ENCODE data around the gene TRAFD1.
"Not testable (repeated sequence)": the region's sequence is repeated elsewhere in the genome, so short reads cannot be mapped to it uniquely, and the experiment has no call there.

Gene TRAFD1

GRCh38 chr12:112115259-112116045 is 9.9 kb upstream of the TRAFD1 start:
- no peak for DNase-seq

- DNase-seq = peak; percentile 61
Measured at GRCh38 chr12:112116232-112117060, 8.9 kb upstream of the TRAFD1 start.

GRCh38 chr12:112117685-112118084 is 7.7 kb upstream of the TRAFD1 start:
- no peak for DNase-seq

GRCh38 chr12:112121780-112122565 is 3.4 kb upstream of the TRAFD1 start:
- DNase-seq = peak; percentile 93

- DNase-seq = peak; percentile 66
Measured at GRCh38 chr12:112122823-112123690, 2.3 kb upstream of the TRAFD1 start.

GRCh38 chr12:112124918-112125249 is 476 bp upstream of the TRAFD1 start:
- DNase-seq = no peak

- no peak for DNase-seq
Measured at GRCh38 chr12:112126000-112126438, 659 bp downstream of the TRAFD1 start.

GRCh38 chr12:112126911-112127310 is 1.6 kb downstream of the TRAFD1 start:
- no peak for DNase-seq

- DNase-seq = no peak
Measured at GRCh38 chr12:112130441-112130998, 5.2 kb downstream of the TRAFD1 start.

- DNase-seq = no peak
Measured at GRCh38 chr12:112131686-112132085, 6.3 kb downstream of the TRAFD1 start.

- DNase-seq = no peak
Measured at GRCh38 chr12:112133418-112133817, 8.1 kb downstream of the TRAFD1 start.

- DNase-seq = no peak
Measured at GRCh38 chr12:112134731-112135130, 9.4 kb downstream of the TRAFD1 start.

- DNase-seq = no peak
Measured at GRCh38 chr12:112140728-112141127, 15.4 kb downstream of the TRAFD1 start.

GRCh38 chr12:112146123-112146522 is 20.8 kb downstream of the TRAFD1 start:
- DNase-seq = no peak

- DNase-seq = no peak
Measured at GRCh38 chr12:112148031-112148513, 22.7 kb downstream of the TRAFD1 start.

- no peak for DNase-seq
Measured at GRCh38 chr12:112149596-112149995, 24.2 kb downstream of the TRAFD1 start.

GRCh38 chr12:112151766-112152541 is 26.6 kb downstream of the TRAFD1 start:
- DNase-seq = no peak

- no peak for DNase-seq
Measured at GRCh38 chr12:112153181-112153892, 28.0 kb downstream of the TRAFD1 start.

- DNase-seq = no peak
Measured at GRCh38 chr12:112153893-112154219, 28.5 kb downstream of the TRAFD1 start.

- not testable (repeated sequence) for DNase-seq
Measured at GRCh38 chr12:112158461-112159145, 33.2 kb downstream of the TRAFD1 start.
